Right atrium auricular region (tissue), 2 donors: ENCODE results near the gene ITGB3. TPM values are rescaled to one million over a fixed set of nuclear protein-coding genes. Genes with fewer than 3 reads are reported as not detected.

ENCODE experiments used
- DNase-seq: peaks from one replicate; pipeline ENCODE4 v3.0.0-alpha.2; 2019; ENCODE audit warnings: low spot score
- H3K27ac ChIP-seq, 2 donors: fragments of 200-600 bp; sonication (generic); 1 replicate in 1 of 2; 2 replicates in 1 of 2; pipeline ENCODE4 v1.5.1; 2016 to 2019
- H3K27me3 ChIP-seq, 2 donors: fragments of 200-600 bp; sonication (generic); one replicate each; pipeline versions ENCODE4 v1.5.1 to v1.6.0; 2017 to 2019
- H3K36me3 ChIP-seq: fragments of 200-600 bp; sonication (generic); one replicate; pipeline ENCODE4 v1.5.1; 2016
- H3K4me1 ChIP-seq, 2 donors: fragments of 200-600 bp; sonication (generic); one replicate each; pipeline versions ENCODE4 v1.5.1 to v1.6.0; 2017 to 2019
- H3K4me3 ChIP-seq, 2 donors: fragments of 200-600 bp; sonication (generic); 1 replicate in 1 of 2; 2 replicates in 1 of 2; pipeline ENCODE4 v1.5.1; 2017 to 2019; ENCODE audit warnings: mild to moderate bottlenecking in 1 of 2, moderate library complexity in 1 of 2
- H3K9me3 ChIP-seq, 2 donors: fragments of 200-600 bp; sonication (generic); one replicate each; pipeline ENCODE4 v1.5.1; 2019
- total RNA-seq, 2 donors: library from RNA; depleted of rRNA; stranded (reverse); fragments of >200 nt; gene quantifications; one replicate each; pipeline ENCODE4 v1.1.0, GENCODE V29; 2016
- TF ChIP-seq, protein P1 (sequence below), 2 donors: fragments of 200-600 bp; sonication (generic); IDR thresholded peaks; one replicate each; pipeline ENCODE4 v1.5.1; 2019; ENCODE audit warnings: antibody characterized with exemption in 2 of 2

ITGB3 gene
- total RNA-seq, 2 donors from 2014 or later = 3.0 to 13.6 TPM

DNA sequence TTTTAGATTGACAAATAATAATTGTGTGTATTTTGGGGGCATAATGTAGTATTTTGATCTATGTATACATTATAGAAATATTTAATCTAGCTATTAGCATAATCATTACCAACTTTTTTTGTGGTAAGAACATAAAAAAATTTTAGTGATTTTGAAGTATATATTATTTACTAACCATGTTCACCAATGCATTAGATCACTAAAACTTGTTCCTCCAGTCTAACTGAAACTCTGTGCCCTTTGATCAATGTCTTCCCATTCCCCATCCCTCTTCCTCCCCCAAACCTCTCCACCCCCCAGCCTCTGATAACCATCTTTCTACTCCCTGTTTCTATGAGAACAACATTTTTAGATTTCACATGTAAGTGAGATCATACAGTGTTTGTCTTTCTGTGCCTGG lies 78.7 kb downstream of the ITGB3 start:
- H3K36me3 ChIP-seq = no peaks in the 10 kb centered on the region
- H3K4me1 ChIP-seq = no peaks in the 10 kb centered on the region
- TF ChIP-seq, protein P1, sequence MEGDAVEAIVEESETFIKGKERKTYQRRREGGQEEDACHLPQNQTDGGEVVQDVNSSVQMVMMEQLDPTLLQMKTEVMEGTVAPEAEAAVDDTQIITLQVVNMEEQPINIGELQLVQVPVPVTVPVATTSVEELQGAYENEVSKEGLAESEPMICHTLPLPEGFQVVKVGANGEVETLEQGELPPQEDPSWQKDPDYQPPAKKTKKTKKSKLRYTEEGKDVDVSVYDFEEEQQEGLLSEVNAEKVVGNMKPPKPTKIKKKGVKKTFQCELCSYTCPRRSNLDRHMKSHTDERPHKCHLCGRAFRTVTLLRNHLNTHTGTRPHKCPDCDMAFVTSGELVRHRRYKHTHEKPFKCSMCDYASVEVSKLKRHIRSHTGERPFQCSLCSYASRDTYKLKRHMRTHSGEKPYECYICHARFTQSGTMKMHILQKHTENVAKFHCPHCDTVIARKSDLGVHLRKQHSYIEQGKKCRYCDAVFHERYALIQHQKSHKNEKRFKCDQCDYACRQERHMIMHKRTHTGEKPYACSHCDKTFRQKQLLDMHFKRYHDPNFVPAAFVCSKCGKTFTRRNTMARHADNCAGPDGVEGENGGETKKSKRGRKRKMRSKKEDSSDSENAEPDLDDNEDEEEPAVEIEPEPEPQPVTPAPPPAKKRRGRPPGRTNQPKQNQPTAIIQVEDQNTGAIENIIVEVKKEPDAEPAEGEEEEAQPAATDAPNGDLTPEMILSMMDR (IDR thresholded peaks at IDR 0.05) = no peak
- no peaks in the 10 kb centered on the region for H3K27me3 ChIP-seq
- DNase-seq = no peak
- no peak overlapping the region for H3K4me3 ChIP-seq
- H3K9me3 ChIP-seq = no peaks in the 10 kb centered on the region
- H3K27ac ChIP-seq = no peak overlapping the region

DNA sequence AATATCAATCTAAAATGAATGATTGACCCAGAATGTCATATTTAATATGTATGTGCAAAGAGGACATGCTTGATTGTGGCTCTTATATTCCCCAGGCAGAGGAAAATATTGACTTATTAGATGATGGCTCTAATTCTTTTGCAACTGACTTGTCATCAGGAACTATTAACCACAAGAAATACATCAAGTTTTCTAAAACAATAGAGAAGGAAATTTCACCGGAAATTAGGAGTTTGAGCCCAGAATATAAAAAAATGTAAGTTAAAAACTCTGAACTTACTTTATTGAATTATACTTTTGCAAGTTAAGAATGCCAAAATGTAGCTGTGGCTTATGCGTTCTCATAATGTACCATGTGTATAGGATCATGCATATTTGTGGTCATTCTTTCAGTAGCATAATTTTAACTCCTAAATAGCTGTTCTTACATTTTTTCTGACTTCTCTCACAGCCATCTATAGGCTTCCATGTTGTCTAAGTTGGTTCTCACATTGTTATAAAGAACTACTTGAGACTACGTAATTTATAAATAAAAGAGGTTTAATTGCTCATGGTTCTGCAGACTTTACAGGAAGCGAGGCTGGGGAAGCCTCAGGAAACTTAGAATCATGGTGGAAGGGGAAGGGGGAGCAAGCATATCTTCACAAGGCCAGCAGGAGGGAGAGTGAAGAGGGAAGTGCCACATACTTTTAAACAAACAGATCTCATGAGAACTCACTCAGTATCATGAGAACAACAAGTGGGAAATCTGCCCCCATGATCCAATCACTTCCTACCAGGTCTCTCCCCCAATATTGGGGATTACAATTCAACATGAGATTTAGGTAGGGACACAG lies 81.7 kb downstream of the ITGB3 start:
- TF ChIP-seq, protein P1 (IDR thresholded peaks at IDR 0.05) = no peak
- no peak overlapping the region for H3K4me3 ChIP-seq
- no peak for DNase-seq
- no peak overlapping the region for H3K27ac ChIP-seq
- no peaks in the 10 kb centered on the region for H3K4me1 ChIP-seq
- no peaks in the 10 kb centered on the region for H3K27me3 ChIP-seq
- no peaks in the 10 kb centered on the region for H3K36me3 ChIP-seq
- no peaks in the 10 kb centered on the region for H3K9me3 ChIP-seq

DNA sequence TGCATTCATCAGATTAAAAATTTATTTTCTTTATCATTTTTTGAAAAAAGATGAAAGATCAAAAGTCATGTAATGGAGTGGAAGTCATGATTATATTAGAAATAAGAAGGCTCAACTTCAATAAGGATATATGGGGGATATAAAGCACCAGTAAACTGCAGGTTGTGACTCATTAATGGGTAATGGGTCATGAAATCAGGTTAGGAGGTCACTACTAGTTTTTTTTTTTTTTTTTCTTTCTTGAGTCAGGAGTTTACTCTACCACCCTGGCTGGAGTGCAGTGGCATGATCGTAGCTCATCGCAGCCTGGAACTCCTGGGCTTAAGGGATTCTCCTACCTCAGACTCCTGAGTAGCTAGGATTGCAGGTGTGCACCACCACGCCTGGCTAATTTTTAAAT lies 84.4 kb downstream of the ITGB3 start:
- Histone ChIP-seq H3K4me3 (no peak overlapping the region), H3K27ac (no peak overlapping the region), H3K36me3 (no peaks in the 10 kb centered on the region), H3K27me3 (no peaks in the 10 kb centered on the region), H3K9me3 (no peaks in the 10 kb centered on the region), H3K4me1 (no peaks in the 10 kb centered on the region)
- TF ChIP-seq, protein P1 (IDR thresholded peaks at IDR 0.05) = no peak
- DNase-seq = no peak

DNA sequence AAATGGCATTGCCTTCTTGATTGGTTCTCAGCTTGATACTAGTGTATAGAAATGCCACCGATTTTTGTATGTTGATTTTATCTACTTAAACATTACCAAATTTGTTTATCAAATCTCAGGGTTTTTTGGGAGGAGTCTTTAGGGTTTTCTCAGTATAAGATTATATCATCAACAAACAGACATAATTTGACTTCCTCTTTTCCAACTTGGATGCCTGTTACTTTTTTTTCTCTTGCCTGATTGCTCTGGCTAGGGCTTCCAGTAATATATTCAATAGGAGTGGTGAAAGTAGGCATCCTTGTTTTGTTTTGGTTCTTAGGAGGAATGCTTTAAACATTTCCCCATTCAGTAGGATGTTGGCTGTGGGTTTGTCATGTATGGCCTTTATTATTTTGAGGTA lies 99.2 kb downstream of the ITGB3 start:
- no peaks in the 10 kb centered on the region for H3K9me3 ChIP-seq
- H3K36me3 ChIP-seq = no peaks in the 10 kb centered on the region
- H3K4me1 ChIP-seq = no peaks in the 10 kb centered on the region
- H3K27me3 ChIP-seq = no peaks in the 10 kb centered on the region
- H3K27ac ChIP-seq = no peak overlapping the region
- TF ChIP-seq, protein P1 (IDR thresholded peaks at IDR 0.05) = no peak
- H3K4me3 ChIP-seq = no peak overlapping the region
- DNase-seq = no peak

DNA sequence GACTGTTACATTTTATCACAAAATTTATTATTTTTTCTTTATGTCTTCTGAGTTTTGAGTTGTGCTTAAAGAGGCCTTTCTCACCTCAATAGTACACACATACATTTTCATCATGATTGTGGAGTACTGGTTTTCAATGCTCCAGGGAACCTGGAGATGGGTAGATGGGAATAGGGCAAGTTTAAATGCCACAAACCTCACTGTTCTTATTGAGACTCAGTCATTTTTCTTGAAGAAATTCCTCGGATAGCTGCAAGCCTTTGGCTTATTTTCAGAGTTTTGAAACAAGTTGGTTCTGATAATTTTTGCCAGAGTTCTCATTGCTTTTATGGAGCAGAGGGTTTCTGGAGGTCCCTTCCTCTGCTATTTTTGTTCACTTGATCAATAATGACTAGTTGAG lies 105.0 kb downstream of the ITGB3 start:
- no peaks in the 10 kb centered on the region for H3K27me3 ChIP-seq
- TF ChIP-seq, protein P1 (IDR thresholded peaks at IDR 0.05) = no peak
- no peaks in the 10 kb centered on the region for H3K36me3 ChIP-seq
- H3K4me1 ChIP-seq = no peaks in the 10 kb centered on the region
- H3K4me3 ChIP-seq = no peak overlapping the region
- no peak for DNase-seq
- no peaks in the 10 kb centered on the region for H3K9me3 ChIP-seq
- H3K27ac ChIP-seq = no peak overlapping the region

Other genes starting within 250 kb of the ITGB3 start
- 10 to 100 TPM; 39.3 to 46.6 TPM for gene CDC27, start 64.5 kb upstream of the ITGB3 start, total RNA-seq
- gene MYL4, start 44.5 kb upstream of the ITGB3 start, total RNA-seq = 1,000 to 10,000 TPM; 3,895 to 5,829 TPM
- 10 to 100 TPM in 1 of 2 donors, 1 to 10 TPM in 1; 2.8 to 10.1 TPM for gene EFCAB13, start 70.1 kb downstream of the ITGB3 start, total RNA-seq